Epidermal melanocyte (primary cell): Measurements from ENCODE around the gene AFTPH.

Experiments
- DNase-seq: peaks from one replicate; pipeline ENCODE4 v3.0.0; 2011; ENCODE audit warnings: low spot score; ENCODE audit not compliant: insufficient read length

AFTPH gene

DNA sequence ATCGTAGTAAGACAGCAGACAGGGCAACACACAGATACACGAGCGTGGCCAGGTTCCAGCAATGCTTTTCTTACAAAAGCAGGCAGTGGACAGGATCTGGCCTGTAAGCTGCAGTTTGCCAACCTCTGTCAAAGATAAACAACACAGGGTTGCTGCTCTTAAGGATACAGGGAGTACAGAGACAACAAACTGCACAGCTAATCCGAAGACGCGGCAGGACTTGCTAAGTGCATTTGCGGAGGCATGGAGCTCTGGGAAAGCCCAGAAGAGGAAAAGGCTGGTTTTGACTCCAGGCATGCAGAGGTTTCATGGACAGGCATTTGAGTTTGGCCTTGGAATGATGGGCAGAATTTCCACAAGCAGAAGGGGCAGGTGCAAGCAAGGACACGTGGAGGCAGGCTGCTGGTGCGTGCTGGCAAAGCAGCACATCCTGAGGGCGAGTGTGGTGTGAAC, 105.2 kb downstream of the AFTPH start:
- no peak for DNase-seq

DNA sequence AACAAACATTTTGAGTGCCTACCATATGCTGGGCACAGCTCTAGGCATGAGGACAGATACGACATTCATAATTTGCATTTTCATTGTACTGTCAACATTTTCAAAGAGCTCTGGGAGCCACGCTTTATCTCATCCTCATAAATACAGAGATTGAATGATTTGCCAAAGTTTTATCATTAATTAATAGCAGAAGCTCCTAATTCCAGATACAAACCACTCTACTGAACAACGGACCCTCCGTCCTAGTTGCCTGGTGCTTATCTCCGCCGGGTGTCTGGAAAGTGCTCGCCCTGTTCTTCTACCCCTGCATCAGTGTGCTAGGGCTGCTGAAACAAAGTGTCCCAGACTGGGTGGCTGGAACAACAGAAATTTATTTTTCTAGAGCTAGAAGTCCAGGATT, 105.7 kb downstream of the AFTPH start:
- DNase-seq: no peak

- DNase-seq: no peak
Observed at GRCh38 chr2:64630752-64631151, 106.6 kb downstream of the AFTPH start.

DNA sequence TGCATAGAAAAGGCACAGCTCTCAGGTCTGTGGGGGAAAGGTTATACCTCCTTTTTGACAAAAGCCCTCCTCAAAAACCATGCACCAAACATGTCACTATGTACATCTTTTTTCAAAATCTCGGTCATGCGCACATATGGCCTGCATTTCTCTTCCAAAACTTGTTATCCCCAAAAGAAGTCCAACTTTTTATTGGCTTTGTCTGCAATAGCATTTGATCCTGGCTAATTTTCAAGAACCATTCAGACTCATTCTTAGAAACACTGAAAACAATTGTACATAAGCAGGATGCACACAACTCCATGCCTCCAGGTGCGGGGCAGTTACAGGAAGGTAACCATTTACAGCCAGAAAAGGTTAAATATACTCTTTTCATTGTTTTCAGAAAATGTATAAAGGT, 107.6 kb downstream of the AFTPH start:
- no peak for DNase-seq

GRCh38 chr2:64632835-64633819, 109.0 kb downstream of the AFTPH start:
- DNase-seq: no peak

DNA sequence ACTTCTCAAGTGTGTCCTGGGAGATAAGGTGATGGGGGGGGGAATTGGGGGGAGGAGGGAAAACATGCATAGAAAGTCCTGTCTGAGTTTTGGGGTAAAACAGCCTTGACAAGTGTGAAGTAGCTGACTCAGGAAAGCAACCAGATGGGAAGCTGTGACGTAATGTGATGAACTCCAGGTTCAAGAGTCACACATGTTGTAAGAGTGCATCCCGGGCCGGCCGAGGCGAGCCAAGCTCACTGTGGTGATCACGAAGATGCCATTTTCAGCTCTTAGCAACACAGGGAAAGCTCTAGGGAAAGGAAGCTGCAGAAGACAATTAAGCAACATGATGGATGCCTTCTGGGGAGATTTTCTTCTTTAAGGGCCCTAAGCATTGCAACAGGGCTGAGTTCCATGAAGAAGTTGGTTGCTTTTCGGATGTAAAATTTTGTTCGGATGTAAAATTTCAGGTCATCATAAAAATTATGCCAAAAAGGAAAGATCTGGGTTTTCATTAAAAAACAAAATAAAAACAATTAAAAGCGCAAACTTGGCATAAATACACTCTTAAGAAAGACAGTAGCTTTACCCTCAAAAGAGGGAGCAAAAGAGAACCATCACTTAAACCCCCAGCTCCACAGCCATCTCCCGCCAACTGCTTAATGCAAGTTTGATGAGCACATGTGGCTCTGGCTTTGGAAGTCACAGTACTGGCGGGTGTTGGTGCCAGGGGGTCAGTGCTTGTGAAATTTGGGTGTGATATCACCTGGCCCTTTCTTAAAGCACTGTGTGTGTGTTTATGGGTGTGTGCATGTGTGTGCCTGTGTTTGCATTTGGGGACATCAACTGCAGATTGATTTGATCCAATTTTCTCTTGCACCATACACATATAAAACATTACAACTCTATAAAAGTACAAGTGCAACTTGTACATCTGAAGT, 110.5 kb downstream of the AFTPH start:
- DNase-seq: no peak

DNA sequence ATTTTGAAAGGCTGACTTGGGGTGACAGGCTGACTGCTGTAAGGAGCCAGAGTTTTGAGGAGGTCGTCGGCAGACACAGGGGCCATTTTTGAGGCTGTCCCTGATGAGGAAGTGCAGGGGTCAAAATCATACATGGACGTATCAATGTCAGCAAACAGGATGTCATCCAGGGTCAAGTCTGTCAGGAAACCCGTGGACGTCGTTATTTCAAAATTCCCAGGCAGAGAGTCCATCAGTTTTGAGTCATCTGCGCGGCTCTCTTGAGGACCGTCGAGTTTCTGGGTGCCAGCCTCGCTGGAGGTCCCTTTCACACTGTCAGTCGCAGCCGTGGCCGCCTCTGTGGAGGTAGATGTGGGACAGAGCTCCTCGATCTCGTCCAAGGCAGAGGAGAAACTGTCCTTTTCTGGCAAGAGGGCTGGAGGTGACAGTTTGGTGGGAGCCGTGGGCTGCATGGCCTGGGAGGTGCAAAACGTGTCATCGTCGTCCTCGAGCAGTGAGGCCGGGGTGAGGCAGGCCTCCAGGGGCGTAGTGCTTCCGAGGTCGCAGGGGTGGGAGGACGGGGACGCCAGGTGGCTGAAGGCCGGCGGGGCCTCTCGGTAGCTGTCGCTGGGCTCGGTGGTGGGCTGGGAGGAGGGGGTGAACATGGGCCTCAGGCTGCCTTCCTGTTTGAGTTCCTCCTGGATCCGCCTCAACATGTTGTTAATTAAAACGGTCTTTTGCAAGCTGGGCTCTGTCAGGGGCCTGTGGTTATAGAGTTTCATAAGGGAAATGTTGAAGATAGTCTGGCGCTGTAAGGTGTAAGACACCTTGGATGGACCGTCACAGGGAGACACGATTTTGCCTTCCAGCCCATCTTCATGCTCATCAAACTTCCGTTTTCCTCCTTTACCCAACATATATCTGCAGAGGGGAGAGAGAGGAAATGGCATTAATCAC, 112.1 kb downstream of the AFTPH start:
- DNase-seq: no peak

DNA sequence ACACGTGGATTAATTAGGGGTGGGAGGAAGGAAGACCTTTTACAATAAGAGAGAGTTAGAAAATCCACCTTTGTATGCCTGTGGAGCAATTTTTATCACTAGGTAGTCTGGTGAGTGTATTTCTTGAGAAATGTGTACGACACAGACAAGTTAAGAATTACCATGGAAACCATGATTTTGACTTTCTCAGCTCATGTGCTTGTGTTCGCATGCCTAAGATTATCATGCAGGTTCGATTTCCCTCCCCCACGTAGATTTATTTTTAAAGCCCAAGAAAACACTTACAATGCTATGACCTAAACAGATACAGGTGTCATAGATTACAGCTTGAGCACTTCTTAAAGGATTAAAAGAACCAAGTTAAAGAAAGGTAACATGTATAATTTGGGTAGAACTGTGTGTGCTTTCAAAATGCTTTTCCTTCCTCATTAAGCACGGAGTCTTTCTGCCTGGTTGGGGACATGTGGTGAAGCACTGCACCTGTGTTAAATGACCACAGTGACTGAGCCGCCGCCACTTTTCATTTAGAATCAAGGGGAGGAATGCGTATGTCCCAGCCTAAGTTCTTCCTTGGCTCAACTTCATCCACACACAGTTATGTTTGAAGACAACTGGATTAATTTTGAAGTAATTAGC, 113.0 kb downstream of the AFTPH start:
- DNase-seq: no peak

- no peak for DNase-seq
Observed at GRCh38 chr2:64637931-64638330, 113.8 kb downstream of the AFTPH start.

GRCh38 chr2:64638502-64639120, 114.5 kb downstream of the AFTPH start:
- DNase-seq: no peak

GRCh38 chr2:64639691-64640090, 115.6 kb downstream of the AFTPH start:
- DNase-seq: no peak

GRCh38 chr2:64640153-64641044, 116.3 kb downstream of the AFTPH start:
- DNase-seq: peak; percentile 83

- DNase-seq: no peak
Observed at GRCh38 chr2:64641599-64641998, 117.5 kb downstream of the AFTPH start.
